K562 (cell line): ENCODE data around the gene BRD4. TPM values are rescaled to one million over a fixed set of nuclear protein-coding genes. Genes with fewer than 3 reads are reported as not detected.

Source experiments
- ATAC-seq: fragments of 200-7000 bp; cut with Tn5 transposase; 3 replicates; pipeline ENCODE4 v1.9.1; 2020; ENCODE audit warnings: moderate library complexity
- BruUV-seq: library from RNA; stranded (reverse); fragments of 400-500 nt; replicated peaks from 2 replicates; lab custom pipeline; 2021; lab: Mats Ljungman, UMichigan
- CTCF ChIA-PET: fragments of 300-600 bp; formaldehyde crosslinking; extraction: SDS; loops from one replicate; lab custom pipeline; 2021; ENCODE audit warnings: low intra/inter-chr PET ratio; lab: Yijun Ruan, JAX
- POLR2A ChIA-PET: fragments of 300-600, 350-650 bp; sonication (Branson Sonifier 250); formaldehyde crosslinking; extraction: SDS; loops from one replicate; lab custom pipeline; 2021; ENCODE audit warnings: antibody characterized with exemption, inconsistent platforms; lab: Yijun Ruan, JAX
- DNase-seq, 4 experiments: peaks; one replicate each; pipeline versions ENCODE4 v3.0.0 to v3.0.0-alpha.2; 2011 to 2018; ENCODE audit warnings: low spot score in 3 of 4, mixed read lengths in 3 of 4; ENCODE audit errors: extremely low read depth in 1 of 4
- FAIRE-seq: peaks from 2 replicates; lab custom pipeline; 2011; peaks lifted over from hg19 to GRCh38; lab: Jason Lieb, UNC
- H2AFZ ChIP-seq: 2 replicates; pipeline ENCODE4 v1.6.0; 2011; ENCODE audit warnings: low read depth, low read length, control low read depth, inconsistent platforms
- H3K27ac ChIP-seq: fragments of 200-600 bp; 3 replicates; pipeline ENCODE4 v1.8.0; 2011; ENCODE audit warnings: low read depth, mild to moderate bottlenecking, control low read depth, inconsistent platforms, low read length, moderate library complexity, mixed read lengths; ENCODE audit errors: extremely low read depth
- H3K27me3 ChIP-seq, 2 experiments: fragments of 300-600 bp in 1 of 2; 2 replicates in 1 of 2; 3 replicates in 1 of 2; pipeline versions ENCODE4 v1.6.0 to v1.8.0; 2011; ENCODE audit warnings: inconsistent platforms in 2 of 2, low read length in 2 of 2, mild to moderate bottlenecking in 1 of 2, mixed read lengths in 1 of 2, moderate library complexity in 1 of 2; ENCODE audit not compliant: control insufficient read depth in 2 of 2, insufficient read depth in 2 of 2
- H3K36me3 ChIP-seq: fragments of 300-600 bp; 3 replicates; pipeline ENCODE4 v1.8.0; 2011; ENCODE audit warnings: mild to moderate bottlenecking, low read length, inconsistent platforms; ENCODE audit not compliant: control insufficient read depth, insufficient read depth
- H3K4me1 ChIP-seq, 2 experiments: fragments of 200-600 bp in 1 of 2; replicated peaks in 1 of 2; 2 replicates in 1 of 2; 3 replicates in 1 of 2; pipeline versions ENCODE4 v1.5.1 to v1.8.0; 2011; ENCODE audit warnings: inconsistent platforms in 2 of 2, low read length in 2 of 2, mild to moderate bottlenecking in 1 of 2, mixed read lengths in 1 of 2, moderate library complexity in 1 of 2; ENCODE audit not compliant: control insufficient read depth in 2 of 2, insufficient read depth in 2 of 2
- H3K4me2 ChIP-seq: 2 replicates; pipeline ENCODE4 v1.6.1; 2011; ENCODE audit warnings: low read length, control low read depth, inconsistent platforms, mixed read lengths; ENCODE audit not compliant: insufficient read depth
- H3K4me3 ChIP-seq: fragments of 200-600 bp; sonication (generic), shearing (Covaris generic); 2 replicates; pipeline ENCODE4 v1.5.1; 2016; ENCODE audit warnings: control low read depth, inconsistent platforms
- H3K79me2 ChIP-seq: fragments of 200-600 bp; 3 replicates; pipeline ENCODE4 v1.8.0; 2011; ENCODE audit warnings: low read length, inconsistent platforms; ENCODE audit not compliant: control insufficient read depth, insufficient read depth
- H3K9ac ChIP-seq, 2 experiments: 2 replicates each; pipeline versions ENCODE4 v1.6.0 to v1.6.1; 2011; ENCODE audit warnings: low read depth in 2 of 2, low read length in 2 of 2, control low read depth in 1 of 2, inconsistent platforms in 1 of 2, mild to moderate bottlenecking in 1 of 2, mixed read lengths in 1 of 2; ENCODE audit not compliant: insufficient read depth in 1 of 2
- H3K9me1 ChIP-seq: one replicate; pipeline ENCODE4 v1.6.0; 2011; ENCODE audit warnings: inconsistent platforms, mild to moderate bottlenecking, low read length, moderate library complexity; ENCODE audit not compliant: control insufficient read depth, insufficient read depth
- H3K9me3 ChIP-seq: replicated peaks from 2 replicates; pipeline ENCODE4 v1.5.1; 2011; ENCODE audit warnings: low read depth, low read length, inconsistent platforms; ENCODE audit not compliant: control insufficient read depth, insufficient read depth
- H4K20me1 ChIP-seq: replicated peaks from 2 replicates; pipeline ENCODE4 v1.6.1; 2011; ENCODE audit warnings: low read length, inconsistent platforms, mixed read lengths; ENCODE audit not compliant: control insufficient read depth, insufficient read depth
- CTCF ChIP-seq, 3 experiments: IDR thresholded peaks in 2 of 3; conservative IDR thresholded peaks in 1 of 3; 2 replicates each; pipeline ENCODE4 v1.5.1; 2011 to 2012; ENCODE audit warnings: low read length in 3 of 3, mild to moderate bottlenecking in 3 of 3, control low read depth in 2 of 3, improper control_type of control experiment in 1 of 3, inconsistent platforms in 1 of 3, low read depth in 1 of 3, mixed read lengths in 1 of 3, moderate library complexity in 1 of 3; ENCODE audit not compliant: insufficient read depth in 2 of 3
- ETV6 ChIP-seq, 3 experiments: fragments of 150-350 bp in 1 of 3; sonication (generic) in 1 of 3; formaldehyde crosslinking in 1 of 3; IDR thresholded peaks; 2 replicates each; pipeline versions ENCODE4 v1.6.1 to v1.8.0; 2014 to 2022; ENCODE audit warnings: borderline replicate concordance in 2 of 3, low read depth in 2 of 3, antibody characterized with exemption in 1 of 3, low read length in 1 of 3, mild to moderate bottlenecking in 1 of 3, missing genetic modification reagents in 1 of 3
- GABPA ChIP-seq: fragments of 200-800 bp; sonication (Bioruptor generic); conservative IDR thresholded peaks from 2 replicates; pipeline ENCODE4 v1.6.1; 2016; ENCODE audit warnings: low read depth, missing genetic modification characterization, missing compliant biosample characterization
- HDAC8 ChIP-seq: fragments of 450-650 bp; IDR thresholded peaks from 2 replicates; pipeline ENCODE4 v1.6.1; 2016; ENCODE audit warnings: mild to moderate bottlenecking, missing genetic modification characterization, moderate library complexity, missing compliant biosample characterization
- JUNB ChIP-seq: fragments of 450-650 bp; formaldehyde crosslinking; conservative IDR thresholded peaks from 2 replicates; pipeline ENCODE4 v1.4.0; 2020; ENCODE audit warnings: mild to moderate bottlenecking
- MXI1 ChIP-seq: IDR thresholded peaks from 2 replicates; pipeline ENCODE4 v1.6.1; 2011; ENCODE audit warnings: low read depth, mild to moderate bottlenecking, improper control_type of control experiment, low read length
- POLR2AphosphoS2 ChIP-seq: IDR thresholded peaks from 2 replicates; pipeline ENCODE4 v1.6.1; 2012; ENCODE audit warnings: low read length, improper control_type of control experiment
- POLR2G ChIP-seq: fragments of 200-400 bp; formaldehyde crosslinking; IDR thresholded peaks from 2 replicates; pipeline ENCODE4 v1.6.1; 2017; ENCODE audit warnings: low read depth, mild to moderate bottlenecking, antibody characterized with exemption, low read length, moderate library complexity
- PURB ChIP-seq: sonication (generic); formaldehyde crosslinking; IDR thresholded peaks from 2 replicates; pipeline ENCODE4 v1.9.0; 2021; ENCODE audit warnings: low read depth, mild to moderate bottlenecking, missing genetic modification reagents
- RBBP5 ChIP-seq: fragments of 200-600 bp; sonication (generic); IDR thresholded peaks from 2 replicates; pipeline ENCODE4 v1.6.1; 2012; ENCODE audit warnings: borderline replicate concordance, mild to moderate bottlenecking, low read length, control low read depth, inconsistent platforms; ENCODE audit not compliant: insufficient read depth, poor library complexity, severe bottlenecking
- SFPQ ChIP-seq: fragments of 200-400 bp; formaldehyde crosslinking; IDR thresholded peaks from 2 replicates; pipeline ENCODE4 v1.6.1; 2017; ENCODE audit warnings: mild to moderate bottlenecking, low read depth, low read length, moderate library complexity
- SLC30A9 ChIP-seq: fragments of 250-450 bp; sonication (Bioruptor Pico); IDR thresholded peaks from 2 replicates; pipeline ENCODE4 v1.8.0; 2022; ENCODE audit warnings: mild to moderate bottlenecking, moderate library complexity
- THRAP3 ChIP-seq: fragments of 450-650 bp; IDR thresholded peaks from 2 replicates; pipeline ENCODE4 v1.6.1; 2016; ENCODE audit warnings: mild to moderate bottlenecking, inconsistent platforms, borderline replicate concordance
- ZNF695 ChIP-seq: fragments of 450-650 bp; formaldehyde crosslinking; IDR thresholded peaks from 2 replicates; pipeline ENCODE4 v1.4.0; 2020; ENCODE audit warnings: mild to moderate bottlenecking, moderate library complexity
- WGBS: fragments of 100-300 bp; shearing (Covaris generic); methylation state at CpG from one replicate; pipeline ENCODE4 v1.1.6; 2016; ENCODE audit warnings: low coverage, mixed read lengths; ENCODE audit not compliant: insufficient coverage; ENCODE audit errors: missing lambda C conversion rate; 5-methylcytosine and 5-hydroxymethylcytosine counted together
- in situ Hi-C: fragments of 300-500 bp; cut with MboI; formaldehyde crosslinking; loops from 4 replicates; pipeline ENCODE4 v1.15.0; 2018; ENCODE audit warnings: inconsistent platforms, mixed read lengths
- intact Hi-C: fragments of 100-400 bp; cut with micrococcal nuclease; formaldehyde crosslinking; loops from 2 replicates; pipeline ENCODE4 v1.14.2; 2022
- polyA plus RNA-seq, 8 experiments: library from polyadenylated mRNA; depleted of rRNA in 4 of 8; stranded (reverse) in 5 of 8; unstranded in 3 of 8; fragments of >200 nt; fragmentation: Nextera tagmentation in 2 of 8; fragmentation: Illumina TruSeq in 1 of 8; extraction: Ambion mirVana in 2 of 8; extraction: Trizol in 1 of 8; gene quantifications; 2 replicates each; pipeline versions ENCODE4 v1.2.1 to v1.2.3, GENCODE V29; 2011 to 2014; ENCODE audit warnings: inconsistent platforms in 1 of 8, missing spikeins in 1 of 8
- total RNA-seq, 7 experiments: library from RNA; depleted of rRNA in 6 of 7; stranded (reverse); fragments of >200 nt in 6 of 7; fragmentation: Illumina TruSeq in 2 of 7; extraction: Trizol in 2 of 7; gene quantifications; 2 replicates each; pipeline versions ENCODE4 v1.2.1 to v1.2.3, GENCODE V29; 2011 to 2021; ENCODE audit warnings: low replicate concordance in 1 of 7
- TF ChIP-seq, protein P1 (sequence below): fragments of 250-450 bp; sonication (Bioruptor Pico); IDR thresholded peaks from 2 replicates; pipeline ENCODE4 v1.4.0; 2020; ENCODE audit warnings: mild to moderate bottlenecking, moderate library complexity

BRD4 gene
- total and polyA plus RNA-seq, 9 of the 15 experiments (the other 6 are each of a cell fraction or from before 2014, with no cell fraction given), result 1.8 to 105 (median 15.6) TPM

DNA sequence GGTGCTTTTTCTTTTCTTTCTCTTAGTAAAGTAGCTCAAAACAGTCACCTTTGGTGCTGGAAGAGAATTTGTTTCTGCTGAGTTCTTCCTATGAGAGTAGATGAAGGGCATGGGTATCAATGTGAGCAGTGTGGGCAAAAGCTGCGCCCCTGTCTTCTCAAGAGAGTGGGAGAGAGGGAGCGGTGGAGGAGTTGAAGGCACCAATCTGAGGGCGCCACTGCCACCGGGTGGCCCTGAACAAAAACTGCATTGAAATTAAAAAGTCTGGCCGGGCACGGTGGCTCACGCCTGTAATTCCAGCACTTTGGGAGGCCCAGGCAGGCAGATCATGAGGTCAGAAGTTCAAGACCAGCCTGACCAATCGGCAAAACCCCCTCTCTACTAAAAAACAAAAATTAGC is 71.4 kb downstream of the BRD4 start:
- H3K4me1 ChIP-seq, result peaks cover 0 to 6% of the 10 kb centered on the region in 2 experiments; a peak in 1 of 5 replicates
- in situ Hi-C loops (no loop called here), intact Hi-C loops (loop anchor here (5.0 kb wide), 2 partner anchors 84 to 296 kb away; no protein-coding TSS in a partner anchor)
- H4K20me1 ChIP-seq, result peaks cover 25% of the 10 kb centered on the region
- no peak overlapping the region for H3K4me3 ChIP-seq
- peaks cover 100% of the 10 kb centered on the region for H3K36me3 ChIP-seq
- H3K9me3 ChIP-seq, result no peaks in the 10 kb centered on the region
- DNase-seq, result no peak
- no peak overlapping the region for H2AFZ ChIP-seq
- H3K4me2 ChIP-seq, result no peak overlapping the region
- H3K27me3 ChIP-seq, result no peaks in the 10 kb centered on the region
- POLR2A ChIA-PET, result no interaction called here
- CTCF ChIA-PET, result no interaction called here
- WGBS, result 86% methylated on average over 8 of the region's 8 CpGs
- no TSS peak for BruUV-seq
- no peaks in the 10 kb centered on the region for H3K9me1 ChIP-seq
- no peak for FAIRE-seq
- no peak overlapping the region for H3K9ac ChIP-seq
- no peak overlapping the region for H3K27ac ChIP-seq
- 0 out of 3 replicates have a peak, but pooled peaks cover 8% of the 10 kb centered on the region for H3K79me2 ChIP-seq
- no peak for ATAC-seq
- TF ChIP-seq ZNF695 (CRISPR knock-in tag) (no peak), POLR2G (0 out of 2 replicates have a peak, but pooled peaks have one; percentile 1), POLR2AphosphoS2 (no peak), RBBP5 (no peak), CTCF (IDR thresholded peaks at IDR 0.05 in 2 of 3, conservative IDR thresholded peaks at IDR 0.05 in 1 of 3; ENCODE audit: insufficient read depth in 2 of 3, low read depth in 1 of 3, low read length in 3 of 3) (peak in 2 of 3 experiments; percentile 3 to 35; a peak in 2 of 6 replicates), GABPA (tag) (no peak), THRAP3 (no peak), ETV6 (IDR thresholded peaks at IDR 0.05; ENCODE audit: borderline replicate concordance in 1 of 2, low read depth in 2 of 2, low read length in 1 of 2) (no peak), ETV6 (CRISPR knock-in tag; IDR thresholded peaks at IDR 0.05; ENCODE audit: borderline replicate concordance) (no peak), HDAC8 (tag) (no peak), PURB (no peak), JUNB (CRISPR knock-in tag) (no peak), SFPQ (no peak), SLC30A9 (no peak), MXI1 (no peak)
- TF ChIP-seq, protein P1, sequence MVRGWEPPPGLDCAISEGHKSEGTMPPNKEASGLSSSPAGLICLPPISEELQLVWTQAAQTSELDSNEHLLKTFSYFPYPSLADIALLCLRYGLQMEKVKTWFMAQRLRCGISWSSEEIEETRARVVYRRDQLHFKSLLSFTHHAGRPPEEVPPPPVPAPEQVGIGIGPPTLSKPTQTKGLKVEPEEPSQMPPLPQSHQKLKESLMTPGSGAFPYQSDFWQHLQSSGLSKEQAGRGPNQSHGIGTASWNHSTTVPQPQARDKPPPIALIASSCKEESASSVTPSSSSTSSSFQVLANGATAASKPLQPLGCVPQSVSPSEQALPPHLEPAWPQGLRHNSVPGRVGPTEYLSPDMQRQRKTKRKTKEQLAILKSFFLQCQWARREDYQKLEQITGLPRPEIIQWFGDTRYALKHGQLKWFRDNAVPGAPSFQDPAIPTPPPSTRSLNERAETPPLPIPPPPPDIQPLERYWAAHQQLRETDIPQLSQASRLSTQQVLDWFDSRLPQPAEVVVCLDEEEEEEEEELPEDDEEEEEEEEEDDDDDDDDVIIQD (CRISPR knock-in tag), result no peak
